HG03025 (cell line): ENCODE results near the gene ADPRHL1.
"Not testable (repeated sequence)": the region's sequence is repeated elsewhere in the genome, so short reads cannot be mapped to it uniquely, and the experiment has no call there.

Experiments
- ATAC-seq: cut with Tn5 transposase; IDR thresholded peaks from one replicate; pipeline ENCODE4 v1.9.1; 2021; ENCODE audit warnings: mild to moderate bottlenecking, moderate library complexity; ENCODE audit not compliant: unreplicated experiment, low FRiP score

ADPRHL1 gene

DNA sequence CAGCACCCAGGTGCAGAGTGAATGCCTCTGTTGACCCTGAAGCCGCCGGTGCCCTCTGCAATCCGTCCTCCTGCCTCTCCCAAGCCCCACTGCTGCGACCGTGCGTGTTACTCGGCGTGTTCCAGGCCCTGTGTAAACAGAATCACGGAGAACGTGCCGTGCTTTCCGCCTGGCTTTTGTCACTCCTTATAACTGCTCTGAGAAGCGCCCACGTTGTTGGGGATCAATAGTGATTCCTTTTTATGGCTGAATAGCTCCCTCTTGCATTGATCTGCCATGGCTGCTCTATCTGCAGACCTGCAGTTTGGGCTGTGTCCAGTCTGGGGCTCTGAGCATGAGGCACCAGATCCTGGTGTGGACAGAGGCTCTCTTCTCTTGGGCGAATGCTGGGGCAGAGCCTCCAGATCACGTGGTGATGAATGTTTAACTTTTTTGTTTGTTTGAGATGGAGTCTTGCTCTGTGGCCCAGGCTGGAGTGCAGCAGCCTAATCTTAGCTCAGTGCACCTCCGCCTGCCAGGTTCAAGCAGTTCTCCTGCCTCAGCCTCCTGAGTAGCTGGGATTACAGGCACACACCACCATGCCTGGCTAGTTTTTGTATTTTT is 15.8 kb downstream of the ADPRHL1 start:
- no peak for ATAC-seq

DNA sequence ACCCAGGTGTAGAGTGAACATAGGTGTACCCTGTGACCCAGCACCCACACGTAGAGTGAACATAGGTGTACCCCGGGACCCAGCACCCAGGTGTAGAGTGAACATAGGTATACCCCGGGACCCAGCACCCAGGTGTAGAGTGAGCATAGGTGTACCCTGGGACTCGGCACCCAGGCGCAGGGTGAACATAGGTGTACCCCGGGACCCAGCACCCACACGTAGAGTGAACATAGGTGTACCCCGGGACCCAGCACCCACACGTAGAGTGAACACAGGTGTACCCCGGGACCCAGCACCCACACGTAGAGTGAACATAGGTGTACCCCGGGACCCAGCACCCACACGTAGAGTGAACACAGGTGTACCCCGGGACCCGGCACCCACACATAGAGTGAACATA is 16.4 kb downstream of the ADPRHL1 start:
- not testable (repeated sequence) for ATAC-seq

DNA sequence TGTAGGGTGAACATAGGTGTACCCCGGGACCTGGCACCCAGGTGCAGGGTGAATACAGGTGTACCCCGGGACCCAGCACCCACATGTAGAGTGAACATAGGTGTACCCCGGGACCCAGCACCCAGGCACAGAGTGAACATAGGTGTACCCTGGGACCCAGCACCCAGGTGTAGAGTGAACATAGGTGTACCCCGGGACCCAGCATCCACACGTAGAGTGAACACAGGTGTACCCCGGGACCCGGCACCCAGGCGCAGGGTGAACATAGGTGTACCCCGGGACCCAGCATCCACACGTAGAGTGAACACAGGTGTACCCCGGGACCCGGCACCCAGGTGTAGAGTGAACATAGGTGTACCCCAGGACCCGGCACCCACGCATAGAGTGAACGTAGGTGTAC is 17.4 kb downstream of the ADPRHL1 start:
- not testable (repeated sequence) for ATAC-seq

DNA sequence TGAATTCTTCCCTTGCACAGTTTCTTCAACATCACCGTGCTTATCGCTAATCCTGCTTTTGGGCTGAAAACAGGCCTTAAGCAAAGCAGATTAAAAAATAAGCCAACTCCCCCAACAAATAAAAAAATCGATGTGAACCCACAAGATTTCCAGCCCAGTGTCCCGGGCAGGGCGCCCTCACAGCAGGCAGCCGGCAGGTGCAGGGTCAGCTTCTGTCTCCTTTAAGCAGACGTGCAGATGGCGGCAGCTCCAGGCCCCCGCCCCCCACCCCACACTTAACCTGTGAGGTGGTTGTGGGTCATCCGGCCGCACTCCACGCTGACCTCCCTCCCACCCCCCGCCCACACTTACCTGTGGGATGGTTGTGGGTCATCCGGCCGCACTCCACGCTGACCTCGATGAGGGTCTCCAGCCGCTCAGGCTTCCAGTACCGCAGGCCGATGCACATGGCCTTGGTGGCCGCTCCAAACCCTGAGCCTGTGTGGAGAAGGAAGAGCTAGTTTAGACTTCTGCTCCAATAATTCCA is 19.8 kb downstream of the ADPRHL1 start:
- no peak for ATAC-seq

DNA sequence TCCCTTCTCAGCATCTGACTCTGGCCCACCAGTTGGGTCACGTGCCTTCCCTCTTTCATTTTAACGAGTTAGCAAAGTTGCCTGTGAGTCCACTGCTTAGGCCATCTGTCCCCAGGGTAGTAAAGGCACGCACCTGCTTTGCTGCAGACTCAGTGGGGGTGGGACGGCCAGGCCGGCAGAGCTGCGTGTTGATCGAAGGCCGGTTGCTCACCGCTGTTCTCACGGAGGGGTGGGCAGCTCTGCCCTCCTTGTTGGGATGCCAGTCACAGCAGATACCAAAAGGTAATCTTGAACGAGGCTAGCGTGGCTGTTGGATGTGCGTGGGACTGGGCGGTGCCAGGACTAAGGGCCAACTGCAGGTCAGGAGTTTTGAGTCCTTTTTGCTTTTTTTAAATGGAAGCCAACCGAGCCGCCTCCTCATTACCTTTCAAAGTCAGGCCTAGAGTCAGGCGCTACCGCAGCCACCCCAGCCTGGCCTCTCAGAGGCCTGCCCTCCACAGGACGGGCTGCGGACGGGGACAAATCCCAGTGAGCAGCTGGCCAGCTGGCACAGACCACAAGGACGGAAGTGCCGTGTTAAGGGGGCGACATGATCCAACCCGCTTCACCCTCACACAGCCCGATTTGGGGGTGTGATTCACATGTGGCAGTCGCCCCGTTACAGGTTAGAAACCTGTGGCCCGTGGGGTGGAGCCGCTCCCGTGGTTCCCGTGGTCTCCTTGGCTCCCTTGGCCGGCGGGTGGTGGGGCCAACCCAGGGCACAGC is 20.6 kb downstream of the ADPRHL1 start:
- no peak for ATAC-seq

DNA sequence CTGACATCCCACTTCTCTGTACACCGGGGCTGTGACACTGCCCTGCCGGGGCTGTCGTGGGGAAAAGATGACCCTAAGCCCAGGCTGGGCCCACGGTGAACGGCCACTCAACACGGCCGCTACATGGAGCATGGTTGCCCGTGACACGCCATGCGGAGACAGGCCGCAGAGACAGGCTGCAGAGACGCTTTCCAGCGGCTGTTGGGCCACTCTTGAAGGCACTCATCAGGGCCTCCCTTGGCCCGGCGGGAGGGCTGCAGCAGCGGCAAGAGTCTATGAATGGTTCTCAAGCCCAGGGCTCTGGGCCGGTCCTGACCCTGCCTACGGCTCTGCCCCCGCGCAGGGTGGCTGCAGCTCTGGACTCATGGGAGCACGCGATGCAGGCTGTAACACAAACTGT is 22.1 kb downstream of the ADPRHL1 start:
- ATAC-seq = no peak

DNA sequence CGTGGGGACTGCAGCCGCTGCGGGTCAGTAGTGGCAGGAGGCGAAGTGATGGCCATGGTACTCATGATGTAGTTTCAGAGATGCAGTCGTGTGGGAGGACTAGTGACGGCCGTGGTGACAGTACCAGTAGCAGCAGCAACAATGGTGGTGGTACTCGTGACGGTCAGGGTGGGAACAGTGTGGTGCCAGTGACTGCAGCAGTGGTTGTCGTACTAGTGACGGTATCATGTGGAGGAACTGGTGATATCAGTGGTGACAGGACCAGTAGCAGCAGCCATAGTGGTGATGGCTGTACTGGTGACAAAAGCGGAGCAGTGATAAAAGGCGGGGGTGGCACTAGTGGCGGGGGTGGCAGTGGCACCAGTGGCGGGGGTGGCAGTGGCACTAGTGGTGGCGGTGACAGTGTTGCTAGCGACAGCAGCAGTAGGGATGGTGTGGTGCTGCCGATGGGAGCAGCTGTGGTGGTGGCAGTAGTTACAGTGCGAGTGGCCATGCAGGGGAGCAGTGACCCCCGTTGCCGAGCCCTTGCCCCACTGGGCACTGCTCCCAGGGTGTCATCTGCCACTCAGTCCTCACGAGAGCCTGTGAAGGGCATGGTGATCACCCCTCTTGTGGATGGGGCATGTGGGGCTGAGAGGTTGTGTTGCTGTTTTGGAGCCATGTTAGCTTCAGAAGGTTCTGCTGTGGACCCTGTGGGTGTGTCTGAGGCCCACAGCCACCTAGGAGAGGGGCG is 22.7 kb downstream of the ADPRHL1 start:
- no peak for ATAC-seq

DNA sequence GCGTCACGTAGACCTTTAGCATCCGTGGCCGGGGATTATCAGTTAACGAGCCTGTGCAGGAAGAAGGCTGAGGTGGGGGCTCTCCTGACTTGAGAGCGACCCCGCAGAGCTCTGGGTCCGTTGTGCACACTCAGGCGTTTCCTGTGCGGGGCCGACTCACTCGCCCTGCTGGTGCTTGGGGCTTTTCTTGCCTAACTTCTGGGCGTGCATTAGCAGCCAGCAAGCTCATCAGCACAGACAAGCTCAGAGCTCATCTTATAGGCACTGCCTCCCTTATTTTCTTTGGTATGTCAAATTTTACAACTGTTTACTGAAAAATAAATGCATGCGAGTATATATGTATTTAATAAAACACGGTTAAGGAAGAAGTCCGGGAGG is 23.7 kb downstream of the ADPRHL1 start:
- no peak for ATAC-seq

DNA sequence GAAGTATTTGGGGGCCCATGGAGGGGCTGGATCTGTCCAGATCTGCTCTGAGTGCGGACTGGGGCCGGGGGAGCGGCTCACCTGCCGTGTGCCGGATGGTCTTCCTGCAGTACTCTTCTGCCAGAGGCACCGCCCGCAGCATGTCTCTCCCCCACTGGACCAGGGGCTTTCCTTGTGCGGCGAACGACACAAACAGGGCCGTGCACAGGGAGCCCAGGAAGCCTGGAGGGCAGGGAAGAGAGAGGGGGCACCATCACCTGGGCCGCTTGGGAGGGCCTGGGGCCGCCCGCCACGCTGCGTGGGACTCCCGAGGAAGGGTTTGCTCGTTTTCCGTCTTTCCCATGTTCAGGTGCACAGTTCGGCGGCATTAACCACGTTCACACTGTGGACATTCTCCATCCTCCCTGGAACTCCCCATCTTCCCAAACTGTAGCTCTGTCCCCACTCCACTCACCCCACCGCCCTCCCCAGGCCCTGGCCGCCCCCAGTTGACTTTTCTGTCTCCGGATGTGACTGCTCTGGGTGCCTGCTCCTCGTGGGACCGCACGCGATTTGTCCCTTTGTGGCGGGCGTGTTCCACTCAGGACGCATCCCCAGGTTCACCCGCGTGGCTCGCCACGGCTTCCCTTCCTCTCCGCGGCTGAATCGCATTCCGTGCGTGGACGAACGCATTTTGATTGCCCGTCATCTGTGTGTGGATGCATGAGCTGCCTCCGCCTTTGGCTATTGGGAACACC is 24.2 kb downstream of the ADPRHL1 start:
- no peak for ATAC-seq

DNA sequence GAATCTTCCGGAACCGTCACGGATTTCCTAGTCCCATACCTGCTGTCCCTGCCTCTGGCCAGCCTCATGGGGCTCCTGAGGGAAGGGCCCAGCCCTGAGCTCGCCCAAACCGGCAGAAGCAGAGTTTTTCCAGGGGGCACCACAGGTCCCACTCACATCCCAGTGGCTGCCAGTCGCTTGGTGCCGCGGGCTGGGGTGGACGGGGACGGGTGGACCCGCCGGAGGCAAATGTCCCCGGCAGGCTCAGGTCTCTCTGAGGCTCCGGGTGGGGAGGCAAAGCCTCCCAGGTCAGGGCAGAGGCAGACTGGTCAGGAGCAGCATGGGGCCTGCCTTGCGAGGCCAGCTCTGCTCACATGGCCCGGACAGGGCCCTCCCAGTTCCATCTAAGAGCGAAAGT is 24.8 kb downstream of the ADPRHL1 start:
- no peak for ATAC-seq

DNA sequence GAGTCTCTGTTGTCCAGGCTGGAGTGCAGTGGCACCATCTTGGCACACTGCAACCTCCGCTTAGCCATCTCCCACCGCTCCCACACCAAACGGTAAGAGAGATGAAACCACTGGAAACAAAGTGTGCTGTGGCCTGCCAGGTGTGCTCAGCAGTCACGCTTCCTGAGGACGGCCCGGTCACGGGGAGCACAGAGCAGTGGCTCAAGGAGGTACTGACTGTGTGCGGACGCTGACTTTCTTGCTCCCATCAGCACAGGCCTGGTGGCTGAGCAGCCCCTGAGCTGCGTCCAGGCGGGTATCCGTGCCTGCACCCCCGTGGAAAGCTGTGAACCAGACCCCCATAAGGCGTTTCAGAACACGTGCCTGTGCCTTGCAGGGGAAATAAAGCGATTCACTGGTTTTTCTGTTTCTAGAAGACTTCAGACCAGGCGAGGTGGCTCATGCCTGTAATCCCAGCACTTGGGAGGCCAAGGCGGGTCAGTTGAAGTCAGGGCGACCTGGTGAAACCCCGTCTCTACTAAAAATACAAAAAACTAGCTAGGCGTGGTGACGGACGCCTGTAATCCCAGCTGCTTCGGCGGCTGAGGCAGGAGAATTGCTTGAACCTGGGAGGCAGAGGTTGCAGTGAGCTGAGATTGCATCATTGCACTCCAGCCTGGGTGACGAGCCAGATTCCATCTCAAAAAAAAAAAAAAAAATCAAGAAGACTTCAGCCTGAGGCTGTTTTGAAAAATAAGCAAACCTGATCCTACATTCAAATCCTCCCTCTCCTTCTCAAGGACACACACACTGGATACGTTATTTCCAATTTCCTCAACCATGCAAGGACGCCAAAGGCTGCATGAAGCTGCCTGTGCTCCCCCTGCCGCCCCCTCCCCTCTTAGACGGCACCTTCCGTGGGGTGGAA is 25.5 kb downstream of the ADPRHL1 start:
- no peak for ATAC-seq

DNA sequence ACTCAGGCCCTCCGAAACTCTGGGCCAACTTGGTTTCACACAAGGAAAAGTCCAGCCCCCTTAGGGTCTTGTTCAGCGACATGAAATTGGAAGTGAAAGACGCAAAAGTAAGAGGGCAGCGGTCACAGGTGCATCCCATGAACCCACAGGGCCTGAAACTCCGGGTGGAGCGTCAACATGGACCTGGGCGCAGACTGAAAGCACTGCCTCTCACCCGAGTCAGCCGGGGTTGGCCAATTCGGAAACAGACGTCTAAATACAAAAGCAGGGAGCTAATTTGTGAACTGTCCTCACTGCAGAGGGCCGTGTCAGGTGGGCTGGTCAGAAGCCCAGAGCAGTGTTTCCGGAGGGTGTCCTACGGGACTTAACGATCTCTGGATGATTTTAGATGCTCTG is 26.7 kb downstream of the ADPRHL1 start:
- ATAC-seq = no peak

DNA sequence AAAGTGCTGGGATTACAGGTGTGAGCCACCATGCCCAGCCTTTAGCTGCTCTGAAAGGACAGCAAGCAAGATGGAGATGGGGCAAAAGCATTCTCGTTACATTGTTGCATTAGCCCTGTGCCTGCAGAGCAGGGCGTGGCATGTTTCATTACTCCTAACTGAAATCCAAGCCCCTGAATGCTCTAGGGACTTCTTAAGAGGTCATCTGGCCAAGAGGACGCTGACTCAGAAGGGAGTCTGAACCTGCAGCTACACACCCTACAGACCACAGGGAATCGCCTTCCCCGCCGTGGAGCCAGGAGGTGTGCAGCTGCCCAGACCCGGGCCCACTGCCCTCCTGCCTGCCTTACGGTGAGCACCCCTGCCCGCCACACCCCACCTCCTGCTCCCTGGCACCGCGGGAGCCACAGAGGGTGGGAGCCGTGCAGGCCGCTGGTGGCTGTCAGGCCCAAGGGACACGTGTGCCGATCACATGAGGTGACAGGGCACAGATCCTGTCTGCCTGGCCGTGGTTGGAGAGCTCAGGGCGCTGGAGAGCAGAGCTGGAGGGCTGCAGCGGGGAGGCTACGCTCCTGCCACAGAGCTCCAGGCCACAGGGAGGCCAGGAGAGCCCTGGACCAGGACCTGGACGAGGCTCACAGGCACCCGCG is 27.2 kb downstream of the ADPRHL1 start:
- ATAC-seq = no peak

DNA sequence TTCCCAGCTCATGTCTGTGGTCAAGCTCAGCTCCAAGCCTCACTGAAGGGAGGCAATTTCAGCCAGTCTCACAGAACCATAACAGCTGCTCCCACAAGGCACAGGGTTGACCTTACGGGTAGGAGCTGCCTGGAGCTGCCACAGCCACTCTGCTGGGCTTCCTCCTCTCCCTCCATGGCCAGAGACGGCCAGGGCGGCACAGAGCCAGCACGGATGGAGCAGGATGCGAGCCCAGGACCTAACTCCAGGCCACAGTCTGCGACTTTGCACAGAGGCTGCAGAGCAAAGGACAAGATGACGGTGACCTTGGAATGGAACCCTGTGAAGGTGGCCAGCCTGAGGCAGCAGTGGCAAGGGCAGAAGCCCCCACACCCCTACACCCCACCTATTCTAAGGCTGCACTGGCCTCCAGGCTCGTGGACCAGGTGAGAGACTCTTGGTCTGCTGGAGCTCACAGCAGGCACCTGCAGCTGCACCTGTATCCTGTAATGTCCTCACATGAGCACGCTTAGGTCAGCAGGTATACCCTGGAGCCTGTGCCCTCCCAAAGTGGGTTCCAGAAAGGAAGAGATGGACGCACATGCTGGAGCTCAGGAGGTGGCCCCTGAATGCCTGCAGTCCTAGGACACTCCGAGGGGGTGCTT is 29.6 kb downstream of the ADPRHL1 start:
- ATAC-seq = no peak

DNA sequence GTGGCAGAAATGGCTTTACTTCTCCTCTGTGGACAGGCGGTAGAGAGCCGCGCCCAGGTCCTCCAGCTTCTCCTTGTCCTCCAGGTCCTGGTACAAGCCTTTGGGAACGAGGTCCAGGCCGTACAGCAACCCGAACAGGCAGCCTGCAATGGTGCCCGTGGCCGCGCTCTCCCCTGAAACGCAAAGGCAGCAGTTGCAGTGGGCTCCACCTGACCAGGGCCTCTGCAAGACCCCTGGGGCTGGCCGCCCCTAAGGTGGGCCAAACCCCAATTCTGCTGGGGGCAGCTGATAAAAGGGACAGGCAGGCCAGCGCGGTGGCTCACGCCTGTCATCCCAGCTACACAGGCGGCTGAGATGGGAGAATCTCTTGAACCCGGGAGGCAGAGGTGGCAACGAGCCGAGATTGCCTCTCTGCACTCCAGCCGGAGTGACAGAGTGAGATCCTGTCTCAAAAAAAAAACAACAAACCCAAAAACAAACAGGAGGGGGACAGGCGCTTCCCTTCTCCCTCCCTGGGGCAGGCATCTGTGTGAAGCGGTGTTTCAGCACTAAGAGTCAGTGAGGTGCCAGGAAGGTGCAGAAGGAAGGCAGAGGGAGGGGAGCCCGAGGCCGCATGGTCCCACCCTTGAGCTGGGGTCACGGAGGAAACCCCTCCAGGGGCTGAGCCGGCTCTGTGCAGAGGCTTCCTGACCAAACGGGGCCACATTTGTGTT is 30.3 kb downstream of the ADPRHL1 start:
- no peak for ATAC-seq

DNA sequence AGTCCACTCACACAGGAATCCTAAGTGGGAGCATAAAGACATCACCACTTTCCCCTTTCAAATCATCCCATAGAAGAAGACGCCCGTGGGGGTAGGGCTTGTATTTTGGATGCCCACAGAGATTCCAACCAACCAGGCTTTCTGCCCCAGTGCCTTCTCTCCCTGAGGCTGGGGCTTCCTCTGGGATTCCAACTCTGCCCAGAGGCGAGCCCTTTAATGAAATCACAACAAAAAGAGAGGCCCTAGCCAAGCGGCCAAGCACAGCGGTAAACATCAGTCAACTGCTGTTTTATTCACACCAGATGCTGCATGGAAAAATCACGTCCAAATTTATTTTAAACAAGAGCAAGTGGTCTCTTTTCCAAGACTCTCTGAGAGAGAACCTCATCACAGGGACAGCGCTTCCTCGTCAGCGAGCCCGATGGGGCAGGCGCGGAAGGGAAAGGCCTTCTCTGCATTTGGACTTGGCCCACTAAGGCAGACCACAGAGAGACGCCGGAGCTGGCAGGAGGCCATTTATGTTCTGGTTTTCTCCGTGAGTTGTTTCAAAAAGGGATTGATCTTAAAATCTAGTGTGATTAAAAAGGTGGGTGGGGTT is 31.5 kb downstream of the ADPRHL1 start:
- ATAC-seq = no peak

DNA sequence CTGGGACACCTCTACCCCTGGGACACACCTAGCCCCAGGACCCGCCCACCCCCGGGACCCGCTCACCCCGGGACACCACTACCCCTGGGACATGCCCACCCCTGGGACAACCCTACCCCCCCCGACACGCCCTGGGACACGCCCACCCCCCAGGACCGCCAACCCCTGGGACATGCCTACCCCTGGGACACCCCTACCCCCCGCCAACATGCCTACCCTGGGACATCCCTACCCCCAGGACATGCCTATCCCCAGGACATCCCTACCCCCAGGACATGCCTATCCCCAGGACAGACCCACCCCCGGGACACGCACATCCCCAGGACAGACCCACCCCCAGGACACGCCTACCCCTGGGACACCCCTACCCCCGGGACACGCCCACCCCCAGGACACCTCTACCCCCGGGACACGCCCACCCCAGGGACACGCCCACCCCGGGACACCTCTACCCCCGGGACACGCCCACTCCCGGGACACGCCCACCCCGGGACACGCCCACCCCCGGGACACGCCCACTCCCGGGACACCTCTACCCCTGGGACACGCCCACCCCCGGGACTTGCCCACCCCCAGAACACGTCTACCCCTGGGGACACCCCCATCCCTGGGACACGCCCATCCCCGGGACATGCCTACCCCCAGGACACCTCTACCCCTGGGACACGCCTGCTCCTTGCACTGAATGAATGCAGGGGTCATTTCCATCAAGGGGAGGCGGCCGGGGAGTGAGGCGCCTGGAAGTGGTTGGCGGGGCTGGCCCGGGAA is 32.3 kb downstream of the ADPRHL1 start:
- no peak for ATAC-seq
